Measurements from ENCODE around the gene ARHGAP22. TPM values are rescaled to one million over a fixed set of nuclear protein-coding genes. Genes with fewer than 3 reads are reported as not detected.
A peak's percentile ranks its signal among the peaks of the same experiment; 100 is the strongest.

Gene ARHGAP22
- total RNA-seq, 1 donor from 2014 or later, result 3.2 TPM

- no peak for TF ChIP-seq POLR2AphosphoS5 (IDR thresholded peaks at IDR 0.05; ENCODE audit: insufficient read depth in 1 of 2, low read depth in 1 of 2)
- TF ChIP-seq POLR2A (IDR thresholded peaks at IDR 0.05), result no peak
- TF ChIP-seq CTCF (IDR thresholded peaks at IDR 0.05), result no peak
- Histone ChIP-seq H3K27me3 (no peaks in the 10 kb centered on the region), H3K4me1 (no peaks in the 10 kb centered on the region), H3K27ac (no peak overlapping the region), H3K9me3 (no peaks in the 10 kb centered on the region), H3K36me3 (no peaks in the 10 kb centered on the region), H3K4me3 (no peak overlapping the region)
- intact Hi-C loops (cut with DNase I), result no loop called here
- peak; percentile 77 to 79 for DNase-seq (ENCODE audit: extremely low spot score in 2 of 2)
These were observed 125.7 kb downstream of the ARHGAP22 start for GRCh38 chr10:48478980-48479811.

- TF ChIP-seq POLR2AphosphoS5 (IDR thresholded peaks at IDR 0.05; ENCODE audit: insufficient read depth in 1 of 2, low read depth in 1 of 2), result no peak
- TF ChIP-seq CTCF (IDR thresholded peaks at IDR 0.05), result no peak
- TF ChIP-seq POLR2A (IDR thresholded peaks at IDR 0.05), result no peak
- H3K4me3 ChIP-seq, result no peak overlapping the region
- no peaks in the 10 kb centered on the region for H3K9me3 ChIP-seq
- H3K4me1 ChIP-seq, result no peaks in the 10 kb centered on the region
- DNase-seq (ENCODE audit: extremely low spot score in 2 of 2), result no peak
- no peaks in the 10 kb centered on the region for H3K27me3 ChIP-seq
- intact Hi-C loops (cut with DNase I), result no loop called here
- H3K36me3 ChIP-seq, result no peaks in the 10 kb centered on the region
- H3K27ac ChIP-seq, result no peak overlapping the region
These were observed 126.4 kb downstream of the ARHGAP22 start for GRCh38 chr10:48478469-48478868.

- no peak overlapping the region for H3K27ac ChIP-seq
- no peak overlapping the region for H3K4me3 ChIP-seq
- H3K4me1 ChIP-seq, result no peaks in the 10 kb centered on the region
- intact Hi-C loops (cut with DNase I), result no loop called here
- H3K9me3 ChIP-seq, result no peaks in the 10 kb centered on the region
- no peak for DNase-seq (ENCODE audit: extremely low spot score in 2 of 2)
- no peaks in the 10 kb centered on the region for H3K27me3 ChIP-seq
- no peak for TF ChIP-seq POLR2A (IDR thresholded peaks at IDR 0.05)
- TF ChIP-seq CTCF (IDR thresholded peaks at IDR 0.05), result no peak
- no peak for TF ChIP-seq POLR2AphosphoS5 (IDR thresholded peaks at IDR 0.05; ENCODE audit: insufficient read depth in 1 of 2, low read depth in 1 of 2)
- no peaks in the 10 kb centered on the region for H3K36me3 ChIP-seq
These were observed 127.3 kb downstream of the ARHGAP22 start for GRCh38 chr10:48477616-48478015.

- no peaks in the 10 kb centered on the region for H3K27me3 ChIP-seq
- no peak for TF ChIP-seq CTCF (IDR thresholded peaks at IDR 0.05)
- TF ChIP-seq POLR2A (IDR thresholded peaks at IDR 0.05), result no peak
- no peak for TF ChIP-seq POLR2AphosphoS5 (IDR thresholded peaks at IDR 0.05; ENCODE audit: insufficient read depth in 1 of 2, low read depth in 1 of 2)
- intact Hi-C loops (cut with DNase I), result no loop called here
- no peak overlapping the region for H3K4me3 ChIP-seq
- DNase-seq (ENCODE audit: extremely low spot score in 2 of 2), result no peak
- no peaks in the 10 kb centered on the region for H3K4me1 ChIP-seq
- H3K36me3 ChIP-seq, result no peaks in the 10 kb centered on the region
- no peaks in the 10 kb centered on the region for H3K9me3 ChIP-seq
- no peak overlapping the region for H3K27ac ChIP-seq
These were observed 127.7 kb downstream of the ARHGAP22 start for GRCh38 chr10:48477141-48477540.

- Histone ChIP-seq H3K9me3 (no peaks in the 10 kb centered on the region), H3K4me3 (no peak overlapping the region), H3K27ac (no peak overlapping the region), H3K27me3 (no peaks in the 10 kb centered on the region), H3K4me1 (no peaks in the 10 kb centered on the region), H3K36me3 (no peaks in the 10 kb centered on the region)
- intact Hi-C loops (cut with DNase I), result no loop called here
- TF ChIP-seq CTCF (IDR thresholded peaks at IDR 0.05) (no peak), POLR2A (IDR thresholded peaks at IDR 0.05) (no peak), POLR2AphosphoS5 (IDR thresholded peaks at IDR 0.05; ENCODE audit: insufficient read depth in 1 of 2, low read depth in 1 of 2) (no peak)
- peak in 1 of 2 donors; percentile 72 for DNase-seq (ENCODE audit: extremely low spot score in 2 of 2)
These were observed 128.4 kb downstream of the ARHGAP22 start for GRCh38 chr10:48476279-48476982.

Measured in vagina (tissue), 2 donors.